GM19372 (cell line): Measurements from ENCODE around the gene KIAA1549.
"Not testable (repeated sequence)": the region's sequence is repeated elsewhere in the genome, so short reads cannot be mapped to it uniquely, and the experiment has no call there.

ENCODE experiments used
- ATAC-seq: cut with Tn5 transposase; IDR thresholded peaks from one replicate; pipeline ENCODE4 v1.9.1; 2021; ENCODE audit warnings: mild to moderate bottlenecking, low read depth, moderate library complexity; ENCODE audit not compliant: unreplicated experiment

Gene KIAA1549

GRCh38 chr7:138825049-138825721 lies 156.0 kb downstream of the KIAA1549 start:
- no peak for ATAC-seq

GRCh38 chr7:138822867-138823535 lies 158.2 kb downstream of the KIAA1549 start:
- ATAC-seq: no peak

DNA sequence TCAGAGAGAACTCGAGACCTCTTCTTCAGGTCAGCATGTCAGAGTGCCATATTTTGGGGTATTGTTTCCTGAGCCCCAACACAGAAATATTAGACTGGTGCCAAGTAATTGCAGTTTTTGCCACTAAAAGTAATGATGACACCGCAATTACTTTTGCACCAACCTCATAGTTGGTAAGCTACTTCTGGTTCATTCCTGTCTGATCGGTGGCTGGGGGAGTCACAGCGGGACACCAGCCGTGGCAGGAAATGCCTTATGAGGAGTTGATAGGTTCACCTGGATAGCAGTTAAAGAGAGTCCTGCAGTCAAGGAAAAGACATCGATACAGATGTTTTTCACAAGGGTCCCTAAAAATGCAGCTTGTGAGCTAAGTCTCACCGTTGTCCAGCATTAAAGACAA lies 159.3 kb downstream of the KIAA1549 start:
- no peak for ATAC-seq

DNA sequence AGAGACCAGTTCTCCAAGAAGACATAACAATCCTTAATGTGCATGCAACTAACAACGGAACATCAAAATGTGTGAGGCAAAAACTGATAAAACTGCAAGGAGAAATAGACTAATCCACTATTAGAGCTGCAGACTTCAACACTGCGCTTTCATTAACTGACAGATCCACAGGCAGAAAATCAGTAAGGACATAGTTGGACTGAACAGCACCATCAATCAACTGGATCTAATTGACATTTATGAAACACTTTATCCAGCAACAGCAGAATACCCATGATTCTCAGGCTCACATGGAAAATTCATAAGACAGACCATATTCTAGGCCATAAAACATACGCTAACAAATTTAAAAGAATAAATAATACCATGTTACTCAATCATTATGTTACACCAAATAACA lies 161.6 kb downstream of the KIAA1549 start:
- ATAC-seq: no peak

- no peak for ATAC-seq
Measured at GRCh38 chr7:138816650-138817049, 164.5 kb downstream of the KIAA1549 start.

DNA sequence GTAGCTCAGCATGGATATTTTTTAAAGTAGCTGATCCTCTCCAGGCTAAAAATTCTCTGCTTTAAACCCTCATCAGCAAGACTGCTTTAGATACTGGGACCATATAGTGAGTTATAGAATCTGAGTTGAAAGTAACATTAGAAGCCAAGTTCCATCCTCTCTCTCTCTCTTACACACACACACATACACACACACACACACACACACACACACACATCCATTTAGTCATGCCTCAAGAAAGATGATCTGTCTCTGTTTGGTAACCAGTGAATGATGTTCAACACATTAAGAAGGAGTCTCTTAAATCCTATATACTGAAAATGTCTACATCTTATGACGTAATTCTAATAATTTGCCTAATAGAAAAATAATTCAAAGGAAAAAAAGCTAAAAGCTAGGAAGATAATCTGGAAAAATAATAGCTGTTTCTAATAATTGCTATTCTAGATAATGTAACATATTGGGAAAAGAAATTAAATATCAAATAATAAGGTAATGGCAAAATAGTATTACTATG lies 166.3 kb downstream of the KIAA1549 start:
- ATAC-seq: no peak

DNA sequence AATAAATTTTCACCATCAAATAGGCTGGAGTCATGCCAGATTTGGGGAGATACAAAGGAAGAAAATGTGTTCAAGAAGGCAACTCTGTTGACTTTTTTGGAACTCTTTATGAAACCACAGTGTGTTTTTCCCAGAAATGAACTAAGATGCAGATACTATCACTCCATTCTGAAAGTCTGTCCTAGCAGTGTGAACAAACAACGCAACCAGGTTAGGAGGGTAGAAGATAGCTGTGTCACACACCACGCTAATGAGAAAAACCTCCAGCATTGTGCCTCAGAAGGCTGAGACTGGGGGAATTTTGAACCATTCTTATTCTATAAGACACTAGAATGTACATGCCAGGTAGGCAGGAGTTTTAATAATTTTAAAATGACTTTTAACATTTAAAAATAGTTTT lies 167.2 kb downstream of the KIAA1549 start:
- ATAC-seq: no peak

DNA sequence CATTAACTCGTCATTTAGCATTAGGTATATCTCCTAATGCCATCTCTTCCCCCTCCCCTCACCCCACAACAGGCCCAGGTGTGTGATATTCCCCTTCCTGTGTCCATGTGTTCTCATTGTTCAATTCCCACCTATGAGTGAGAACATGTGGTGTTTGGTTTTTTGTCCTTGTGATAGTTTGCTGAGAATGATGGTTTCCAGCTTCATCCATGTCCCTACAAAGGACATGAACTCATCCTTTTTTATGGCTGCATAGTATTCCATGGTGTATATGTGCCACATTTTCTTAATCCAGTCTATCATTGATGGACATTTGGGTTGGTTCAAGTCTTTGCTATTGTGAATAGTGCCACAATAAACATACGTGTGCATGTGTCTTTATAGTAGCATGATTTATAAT lies 169.9 kb downstream of the KIAA1549 start:
- not testable (repeated sequence) for ATAC-seq

DNA sequence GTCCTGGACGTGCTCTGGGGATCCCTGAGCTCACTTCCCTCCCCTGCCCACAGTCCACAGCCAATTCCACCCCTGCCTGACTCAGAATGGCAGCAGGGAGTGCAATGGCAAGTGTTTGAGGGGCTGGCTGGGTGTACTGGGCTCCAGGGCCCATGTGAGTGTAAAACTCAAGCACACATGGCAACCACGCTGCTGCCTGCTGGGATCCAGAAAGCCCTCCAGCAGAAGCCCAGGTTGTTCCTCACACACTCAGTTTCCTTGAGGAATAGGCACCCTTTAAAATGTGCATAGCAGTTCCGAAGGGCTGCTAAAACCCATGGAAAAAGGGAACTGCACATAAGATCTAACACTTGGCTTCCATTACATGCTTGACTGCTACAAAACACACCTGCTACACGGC lies 171.8 kb downstream of the KIAA1549 start:
- ATAC-seq: no peak

DNA sequence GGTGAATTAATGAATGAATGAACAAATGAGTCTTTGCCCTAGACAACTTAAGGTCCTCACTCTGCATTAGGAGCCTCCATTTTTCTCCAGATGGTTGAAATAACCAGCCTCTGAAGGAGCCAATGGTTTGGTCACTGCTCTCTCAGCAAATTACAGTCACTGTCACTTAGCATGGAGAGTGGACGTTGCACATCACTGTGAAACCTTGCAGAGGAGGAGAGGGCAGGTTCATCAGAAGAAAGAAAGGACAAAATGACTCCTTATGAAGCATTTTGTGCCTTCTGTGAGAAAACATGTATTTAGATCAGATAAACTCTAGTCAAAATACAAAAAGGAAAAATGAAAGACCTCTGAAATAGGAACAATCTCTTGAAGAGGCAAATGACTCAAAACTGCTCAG lies 176.6 kb downstream of the KIAA1549 start:
- ATAC-seq: no peak

- no peak for ATAC-seq
Measured at GRCh38 chr7:138802706-138803105, 178.5 kb downstream of the KIAA1549 start.

GRCh38 chr7:138801256-138801655 lies 179.9 kb downstream of the KIAA1549 start:
- ATAC-seq: no peak

DNA sequence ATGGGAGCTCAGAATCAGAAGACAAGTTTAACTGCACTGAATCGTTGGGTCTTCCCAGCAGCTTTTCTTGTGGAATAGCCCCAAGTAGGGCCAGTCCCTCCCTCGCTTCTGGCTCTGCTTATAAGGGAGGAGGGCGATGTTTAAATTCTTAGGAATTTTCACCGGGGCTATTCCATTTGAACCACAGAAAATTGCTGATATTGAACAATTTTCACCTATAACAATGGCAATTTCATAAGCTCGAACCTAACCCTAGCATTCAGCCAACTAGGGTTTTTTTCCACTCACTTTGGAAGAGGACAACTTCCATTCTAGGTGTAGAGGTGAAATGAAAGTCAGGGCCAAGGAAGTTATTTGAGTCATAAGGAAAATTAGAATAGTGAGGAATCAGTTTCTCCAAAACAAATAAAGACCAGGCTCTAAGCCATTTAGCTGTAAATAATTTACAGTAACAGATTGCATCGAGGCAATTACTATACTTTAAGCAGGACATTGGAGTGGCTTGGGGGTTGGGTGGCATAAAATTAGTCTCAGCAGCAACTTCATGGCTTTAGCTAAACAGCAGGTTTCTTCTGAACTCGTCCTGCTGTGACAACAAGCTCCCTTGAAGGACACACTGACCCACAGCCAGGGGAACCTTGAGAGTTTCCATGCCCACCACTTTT lies 181.7 kb downstream of the KIAA1549 start:
- ATAC-seq: no peak

- ATAC-seq: no peak
Measured at GRCh38 chr7:138798836-138799235, 182.4 kb downstream of the KIAA1549 start.

GRCh38 chr7:138797715-138798320 lies 183.4 kb downstream of the KIAA1549 start, which contains the start of the genes ATP6V0A4 and TMEM213:
Gene ATP6V0A4 (minus strand): TSS chr7:138798196. CDS start chr7:138771247, 26,949 bp downstream.
Gene TMEM213 (plus strand): TSS chr7:138797994. CDS start chr7:138798105, 111 bp downstream.
- no peak for ATAC-seq

DNA sequence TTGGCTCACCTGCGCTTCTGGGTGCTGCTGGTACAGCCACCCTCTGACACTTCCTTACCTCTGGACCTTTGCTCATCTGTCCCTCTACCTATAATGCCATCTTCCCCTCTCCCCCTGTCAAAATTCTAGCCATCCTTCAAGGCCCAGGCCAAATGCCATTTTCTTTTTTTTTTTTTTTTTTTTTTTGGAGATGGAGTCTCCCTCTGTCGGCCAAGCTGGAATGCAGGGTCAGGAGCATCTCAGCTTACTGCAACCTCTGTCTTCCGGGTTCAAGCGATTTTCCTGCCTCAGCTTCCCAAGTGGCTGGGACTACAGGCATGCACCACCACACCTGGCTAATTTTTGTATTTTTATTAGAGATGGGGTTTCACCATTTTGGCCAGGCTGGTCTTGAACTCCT lies 184.1 kb downstream of the KIAA1549 start:
- not testable (repeated sequence) for ATAC-seq

DNA sequence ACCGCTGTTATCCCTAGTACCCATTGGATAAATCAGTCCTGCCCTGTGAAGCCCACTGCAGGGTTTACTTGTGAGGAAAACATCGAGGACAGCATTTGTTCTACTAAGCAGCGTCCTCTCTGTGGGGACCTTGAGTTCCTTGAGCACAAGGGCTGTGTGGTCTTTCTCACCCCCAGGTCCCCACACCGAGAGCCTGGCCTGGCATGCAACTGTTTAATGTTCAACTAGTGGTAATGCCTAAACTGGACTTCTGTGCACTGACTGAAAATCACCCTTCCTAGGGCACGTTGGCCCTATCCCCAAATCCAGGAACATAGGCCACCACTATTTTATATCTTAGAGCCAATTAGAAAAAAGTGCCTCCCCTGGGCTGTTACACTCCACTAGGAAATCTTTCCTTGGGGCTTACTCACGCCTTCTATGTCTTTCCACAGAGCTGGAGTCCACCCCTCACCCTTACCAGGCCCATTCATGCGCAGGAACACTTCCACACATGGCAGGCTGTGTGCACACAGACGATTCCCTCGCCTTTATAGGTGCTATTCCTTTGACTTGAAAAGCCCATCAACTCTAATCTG lies 185.1 kb downstream of the KIAA1549 start:
- no peak for ATAC-seq

GRCh38 chr7:138785587-138786437 lies 195.4 kb downstream of the KIAA1549 start:
- ATAC-seq: no peak

- ATAC-seq: no peak
Measured at GRCh38 chr7:138784692-138785091, 196.5 kb downstream of the KIAA1549 start.
